Esophagus muscularis mucosa (tissue), 4 donors: ENCODE measurements around the gene TMEM135. TPM values are rescaled to one million over a fixed set of nuclear protein-coding genes. Genes with fewer than 3 reads are reported as not detected.

Source experiments
- DNase-seq: peaks from one replicate; pipeline ENCODE4 v3.0.0-alpha.2; 2017; ENCODE audit errors: extremely low spot score
- H3K27ac ChIP-seq, 4 donors: fragments of 200-600 bp; sonication (generic); replicated peaks in 1 of 4; 1 replicate in 3 of 4; 2 replicates in 1 of 4; pipeline ENCODE4 v1.5.1; 2016 to 2019; ENCODE audit warnings: mild to moderate bottlenecking in 1 of 4
- H3K27me3 ChIP-seq, 4 donors: fragments of 200-600 bp; sonication (generic); one replicate each; pipeline versions ENCODE4 v1.5.1 to v1.6.0; 2016 to 2019
- H3K36me3 ChIP-seq, 4 donors: fragments of 200-600 bp; sonication (generic); one replicate each; pipeline ENCODE4 v1.5.1; 2016 to 2019
- H3K4me1 ChIP-seq, 4 donors: fragments of 200-600 bp; sonication (generic); one replicate each; pipeline ENCODE4 v1.5.1; 2016 to 2019
- H3K4me3 ChIP-seq, 4 donors: fragments of 200-600 bp; sonication (generic); 1 replicate in 2 of 4; 2 replicates in 2 of 4; pipeline ENCODE4 v1.5.1; 2016 to 2019; ENCODE audit warnings: mild to moderate bottlenecking in 4 of 4, moderate library complexity in 1 of 4
- H3K9me3 ChIP-seq, 4 donors: fragments of 200-600 bp; sonication (generic); 1 replicate in 3 of 4; 2 replicates in 1 of 4; pipeline ENCODE4 v1.5.1; 2016 to 2019
- CTCF ChIP-seq, 3 experiments: fragments of 200-600 bp in 2 of 3; fragments of 450-650 bp in 1 of 3; sonication (generic) in 2 of 3; IDR thresholded peaks; one replicate each; pipeline ENCODE4 v1.5.1; 2017 to 2019; ENCODE audit warnings: antibody characterized with exemption in 3 of 3, mild to moderate bottlenecking in 2 of 3, moderate library complexity in 1 of 3
- EP300 ChIP-seq: sonication (generic); formaldehyde crosslinking; IDR thresholded peaks from one replicate; pipeline ENCODE4 v1.6.1; 2017; ENCODE audit warnings: antibody characterized with exemption
- POLR2A ChIP-seq: fragments of 450-650 bp; IDR thresholded peaks from one replicate; pipeline ENCODE4 v1.6.1; 2017; ENCODE audit warnings: antibody characterized with exemption, moderate library complexity, mild to moderate bottlenecking, low read depth
- POLR2AphosphoS5 ChIP-seq, 2 donors: sonication (generic); formaldehyde crosslinking; IDR thresholded peaks; one replicate each; pipeline ENCODE4 v1.6.1; 2017; ENCODE audit warnings: antibody characterized with exemption in 2 of 2
- WGBS: methylation state at CpG from one replicate; pipeline ENCODE4 v1.1.5; 2018; 5-methylcytosine and 5-hydroxymethylcytosine counted together
- intact Hi-C: fragments of 100-400 bp; cut with DNase I; formaldehyde crosslinking; loops from one replicate; pipeline ENCODE4 v1.15.1; 2023
- total RNA-seq, 4 donors: library from RNA; depleted of rRNA; stranded (reverse); fragments of >200 nt; gene quantifications; one replicate each; pipeline versions ENCODE4 v1.1.0 to v1.2.1, GENCODE V29; 2016

Gene TMEM135
- total RNA-seq, 4 donors from 2014 or later: 11.6 to 19.5 (median 14.9) TPM

GRCh38 chr11:87116185-87116584 is 78.5 kb downstream of the TMEM135 start:
- Histone ChIP-seq H3K36me3 (no peaks in the 10 kb centered on the region), H3K27me3 (no peaks in the 10 kb centered on the region), H3K4me3 (no peak overlapping the region), H3K9me3 (no peaks in the 10 kb centered on the region), H3K4me1 (peaks cover 0 to 6% (median 0%) of the 10 kb centered on the region in 4 donors), H3K27ac (no peak overlapping the region)
- WGBS: 93% methylated on average over 1 of the region's 1 CpG
- no peak for DNase-seq
- no peak for TF ChIP-seq POLR2AphosphoS5 (IDR thresholded peaks at IDR 0.05)
- TF ChIP-seq EP300: no peak
- no peak for TF ChIP-seq POLR2A
- no peak for TF ChIP-seq CTCF (IDR thresholded peaks at IDR 0.05)
- intact Hi-C loops: no loop called here

- intact Hi-C loops: no loop called here
- H3K9me3 ChIP-seq: no peaks in the 10 kb centered on the region
- WGBS: 97% methylated on average over 1 of the region's 1 CpG
- H3K4me3 ChIP-seq: no peak overlapping the region
- H3K27me3 ChIP-seq: no peaks in the 10 kb centered on the region
- H3K27ac ChIP-seq: no peak overlapping the region
- no peaks in the 10 kb centered on the region for H3K36me3 ChIP-seq
- DNase-seq: no peak
- peaks cover 0 to 3% (median 0%) of the 10 kb centered on the region in 4 donors for H3K4me1 ChIP-seq
- TF ChIP-seq EP300 (no peak), POLR2A (no peak), POLR2AphosphoS5 (IDR thresholded peaks at IDR 0.05) (no peak), CTCF (IDR thresholded peaks at IDR 0.05) (no peak)
Measured at GRCh38 chr11:87120937-87121336, 83.2 kb downstream of the TMEM135 start.

- Histone ChIP-seq H3K27ac (no peak overlapping the region), H3K4me1 (peaks cover 0 to 3% (median 0%) of the 10 kb centered on the region in 4 donors), H3K36me3 (no peaks in the 10 kb centered on the region), H3K27me3 (no peaks in the 10 kb centered on the region), H3K4me3 (no peak overlapping the region), H3K9me3 (no peaks in the 10 kb centered on the region)
- 90% methylated on average over 3 of the region's 3 CpGs for WGBS
- intact Hi-C loops: no loop called here
- DNase-seq: no peak
- TF ChIP-seq POLR2A: no peak
- TF ChIP-seq EP300: no peak
- TF ChIP-seq CTCF (IDR thresholded peaks at IDR 0.05): no peak
Measured at GRCh38 chr11:87122852-87123251, 85.1 kb downstream of the TMEM135 start.

GRCh38 chr11:87125257-87125656 is 87.5 kb downstream of the TMEM135 start:
- H3K4me3 ChIP-seq: no peak overlapping the region
- H3K27me3 ChIP-seq: no peaks in the 10 kb centered on the region
- intact Hi-C loops: no loop called here
- 100% methylated on average over 2 of the region's 2 CpGs for WGBS
- no peaks in the 10 kb centered on the region for H3K9me3 ChIP-seq
- TF ChIP-seq EP300: no peak
- TF ChIP-seq POLR2AphosphoS5 (IDR thresholded peaks at IDR 0.05): no peak
- no peak for TF ChIP-seq CTCF (IDR thresholded peaks at IDR 0.05)
- no peak for TF ChIP-seq POLR2A
- H3K36me3 ChIP-seq: no peaks in the 10 kb centered on the region
- peaks cover 0 to 3% (median 0%) of the 10 kb centered on the region in 4 donors for H3K4me1 ChIP-seq
- no peak for DNase-seq
- no peak overlapping the region for H3K27ac ChIP-seq

GRCh38 chr11:87127101-87127500 is 89.4 kb downstream of the TMEM135 start:
- no peaks in the 10 kb centered on the region for H3K36me3 ChIP-seq
- TF ChIP-seq CTCF (IDR thresholded peaks at IDR 0.05) (no peak), POLR2A (no peak), EP300 (no peak), POLR2AphosphoS5 (IDR thresholded peaks at IDR 0.05) (no peak)
- H3K4me1 ChIP-seq: peaks cover 0 to 3% (median 0%) of the 10 kb centered on the region in 4 donors
- intact Hi-C loops: no loop called here
- 79% methylated on average over 4 of the region's 4 CpGs for WGBS
- H3K4me3 ChIP-seq: no peak overlapping the region
- no peak for DNase-seq
- no peak overlapping the region for H3K27ac ChIP-seq
- H3K9me3 ChIP-seq: no peaks in the 10 kb centered on the region
- no peaks in the 10 kb centered on the region for H3K27me3 ChIP-seq
